ENCODE data around the gene PLA2G6.

- no peak for TF ChIP-seq CTCF (conservative IDR thresholded peaks at IDR 0.05; ENCODE audit: low read length)
- no peak for TF ChIP-seq EZH2phosphoT487 (IDR thresholded peaks at IDR 0.05; ENCODE audit: borderline replicate concordance)
Measured at GRCh38 chr22:38077096-38077495, 104.5 kb downstream of the PLA2G6 start.

All from Loucy (cell line).